ENCODE data around the gene CATSPER4. TPM values are rescaled to one million over a fixed set of nuclear protein-coding genes. Genes with fewer than 3 reads are reported as not detected.
A peak's percentile ranks its signal among the peaks of the same experiment; 100 is the strongest.

Gene CATSPER4
- total and polyA plus RNA-seq, 2 of the 13 experiments (the other 11 are each of a cell fraction or from before 2014, with no cell fraction given) = not detected

DNA sequence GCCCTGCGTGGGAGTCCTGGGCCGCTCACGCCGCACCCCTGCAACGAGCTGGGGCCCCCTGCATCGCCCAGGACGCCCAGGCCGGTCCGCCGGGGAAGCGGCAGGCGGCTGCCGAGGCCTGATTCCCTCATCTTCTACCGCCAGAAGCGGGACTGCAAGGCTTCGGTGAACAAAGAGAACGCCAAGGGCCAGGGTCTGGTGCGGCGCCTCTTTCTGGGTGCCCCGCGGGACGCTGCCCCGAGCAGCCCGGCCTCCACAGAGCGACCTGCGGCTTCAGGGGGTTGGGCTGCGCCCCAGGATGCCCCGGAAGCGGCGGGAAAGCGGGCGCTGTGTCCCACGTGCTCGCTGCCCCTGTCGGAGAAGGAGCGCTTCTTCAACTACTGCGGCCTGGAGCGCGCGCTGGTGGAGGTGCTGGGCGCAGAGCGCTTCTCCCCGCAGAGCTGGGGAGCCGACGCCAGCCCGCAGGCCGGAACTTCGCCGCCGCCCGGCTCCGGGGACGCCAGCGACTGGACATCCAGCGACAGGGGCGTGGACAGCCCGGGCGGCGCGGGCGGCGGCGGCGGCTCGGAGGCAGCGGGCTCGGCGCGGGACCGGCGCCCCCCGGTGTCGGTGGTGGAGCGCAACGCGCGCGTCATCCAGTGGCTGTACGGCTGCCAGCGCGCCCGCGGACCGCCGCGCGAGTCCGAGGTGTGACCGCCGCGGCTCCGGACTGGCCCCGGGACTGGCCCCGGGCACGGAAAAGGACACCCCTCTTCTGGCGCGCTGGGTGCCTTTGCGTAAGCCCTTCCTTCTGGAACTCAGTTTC lies 28.8 kb upstream of the CATSPER4 start (continued):
- TF ChIP-seq MTF1 (CRISPR knock-in tag; IDR thresholded peaks at IDR 0.05) = no peak
- 0 out of 2 replicates have a peak, but pooled peaks have one; percentile 18 for TF ChIP-seq THAP11 (CRISPR knock-in tag; IDR thresholded peaks at IDR 0.05)
- TF ChIP-seq, protein P1, sequence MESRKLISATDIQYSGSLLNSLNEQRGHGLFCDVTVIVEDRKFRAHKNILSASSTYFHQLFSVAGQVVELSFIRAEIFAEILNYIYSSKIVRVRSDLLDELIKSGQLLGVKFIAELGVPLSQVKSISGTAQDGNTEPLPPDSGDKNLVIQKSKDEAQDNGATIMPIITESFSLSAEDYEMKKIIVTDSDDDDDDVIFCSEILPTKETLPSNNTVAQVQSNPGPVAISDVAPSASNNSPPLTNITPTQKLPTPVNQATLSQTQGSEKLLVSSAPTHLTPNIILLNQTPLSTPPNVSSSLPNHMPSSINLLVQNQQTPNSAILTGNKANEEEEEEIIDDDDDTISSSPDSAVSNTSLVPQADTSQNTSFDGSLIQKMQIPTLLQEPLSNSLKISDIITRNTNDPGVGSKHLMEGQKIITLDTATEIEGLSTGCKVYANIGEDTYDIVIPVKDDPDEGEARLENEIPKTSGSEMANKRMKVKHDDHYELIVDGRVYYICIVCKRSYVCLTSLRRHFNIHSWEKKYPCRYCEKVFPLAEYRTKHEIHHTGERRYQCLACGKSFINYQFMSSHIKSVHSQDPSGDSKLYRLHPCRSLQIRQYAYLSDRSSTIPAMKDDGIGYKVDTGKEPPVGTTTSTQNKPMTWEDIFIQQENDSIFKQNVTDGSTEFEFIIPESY (CRISPR knock-in tag; IDR thresholded peaks at IDR 0.05) = peak; percentile 71
- TF ChIP-seq, protein P2, sequence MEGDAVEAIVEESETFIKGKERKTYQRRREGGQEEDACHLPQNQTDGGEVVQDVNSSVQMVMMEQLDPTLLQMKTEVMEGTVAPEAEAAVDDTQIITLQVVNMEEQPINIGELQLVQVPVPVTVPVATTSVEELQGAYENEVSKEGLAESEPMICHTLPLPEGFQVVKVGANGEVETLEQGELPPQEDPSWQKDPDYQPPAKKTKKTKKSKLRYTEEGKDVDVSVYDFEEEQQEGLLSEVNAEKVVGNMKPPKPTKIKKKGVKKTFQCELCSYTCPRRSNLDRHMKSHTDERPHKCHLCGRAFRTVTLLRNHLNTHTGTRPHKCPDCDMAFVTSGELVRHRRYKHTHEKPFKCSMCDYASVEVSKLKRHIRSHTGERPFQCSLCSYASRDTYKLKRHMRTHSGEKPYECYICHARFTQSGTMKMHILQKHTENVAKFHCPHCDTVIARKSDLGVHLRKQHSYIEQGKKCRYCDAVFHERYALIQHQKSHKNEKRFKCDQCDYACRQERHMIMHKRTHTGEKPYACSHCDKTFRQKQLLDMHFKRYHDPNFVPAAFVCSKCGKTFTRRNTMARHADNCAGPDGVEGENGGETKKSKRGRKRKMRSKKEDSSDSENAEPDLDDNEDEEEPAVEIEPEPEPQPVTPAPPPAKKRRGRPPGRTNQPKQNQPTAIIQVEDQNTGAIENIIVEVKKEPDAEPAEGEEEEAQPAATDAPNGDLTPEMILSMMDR (CRISPR knock-in tag; IDR thresholded peaks at IDR 0.05) = peak; percentile 43; the same call in 1 of the 2 replicates
- peak; percentile 52; the same call in 1 of the 2 replicates for TF ChIP-seq MYC (CRISPR knock-in tag; IDR thresholded peaks at IDR 0.05; ENCODE audit: borderline replicate concordance)
- peak; percentile 59; the same call in 1 of the 2 replicates for TF ChIP-seq ZBTB38 (CRISPR knock-in tag; IDR thresholded peaks at IDR 0.05)
- peak; percentile 81 for TF ChIP-seq GABPB1 (CRISPR knock-in tag; IDR thresholded peaks at IDR 0.05)
- 0 out of 2 replicates have a peak, but pooled peaks have one; percentile 28 for TF ChIP-seq NKX3-1 (CRISPR knock-in tag; IDR thresholded peaks at IDR 0.05)
- TF ChIP-seq HOXA3 (CRISPR knock-in tag; IDR thresholded peaks at IDR 0.05) = peak; percentile 55
- TF ChIP-seq ZIK1 (CRISPR knock-in tag; IDR thresholded peaks at IDR 0.05; ENCODE audit: borderline replicate concordance, low read depth) = peak; percentile 23; the same call in 1 of the 2 replicates
- TF ChIP-seq KLF12 (CRISPR knock-in tag; IDR thresholded peaks at IDR 0.05; ENCODE audit: borderline replicate concordance) = no peak
- TF ChIP-seq MTA3 (CRISPR knock-in tag; IDR thresholded peaks at IDR 0.05) = no peak
- 0 out of 2 replicates have a peak, but pooled peaks have one; percentile 73 for TF ChIP-seq ARHGAP35 (CRISPR knock-in tag; IDR thresholded peaks at IDR 0.05; ENCODE audit: borderline replicate concordance)
- TF ChIP-seq, protein P3, sequence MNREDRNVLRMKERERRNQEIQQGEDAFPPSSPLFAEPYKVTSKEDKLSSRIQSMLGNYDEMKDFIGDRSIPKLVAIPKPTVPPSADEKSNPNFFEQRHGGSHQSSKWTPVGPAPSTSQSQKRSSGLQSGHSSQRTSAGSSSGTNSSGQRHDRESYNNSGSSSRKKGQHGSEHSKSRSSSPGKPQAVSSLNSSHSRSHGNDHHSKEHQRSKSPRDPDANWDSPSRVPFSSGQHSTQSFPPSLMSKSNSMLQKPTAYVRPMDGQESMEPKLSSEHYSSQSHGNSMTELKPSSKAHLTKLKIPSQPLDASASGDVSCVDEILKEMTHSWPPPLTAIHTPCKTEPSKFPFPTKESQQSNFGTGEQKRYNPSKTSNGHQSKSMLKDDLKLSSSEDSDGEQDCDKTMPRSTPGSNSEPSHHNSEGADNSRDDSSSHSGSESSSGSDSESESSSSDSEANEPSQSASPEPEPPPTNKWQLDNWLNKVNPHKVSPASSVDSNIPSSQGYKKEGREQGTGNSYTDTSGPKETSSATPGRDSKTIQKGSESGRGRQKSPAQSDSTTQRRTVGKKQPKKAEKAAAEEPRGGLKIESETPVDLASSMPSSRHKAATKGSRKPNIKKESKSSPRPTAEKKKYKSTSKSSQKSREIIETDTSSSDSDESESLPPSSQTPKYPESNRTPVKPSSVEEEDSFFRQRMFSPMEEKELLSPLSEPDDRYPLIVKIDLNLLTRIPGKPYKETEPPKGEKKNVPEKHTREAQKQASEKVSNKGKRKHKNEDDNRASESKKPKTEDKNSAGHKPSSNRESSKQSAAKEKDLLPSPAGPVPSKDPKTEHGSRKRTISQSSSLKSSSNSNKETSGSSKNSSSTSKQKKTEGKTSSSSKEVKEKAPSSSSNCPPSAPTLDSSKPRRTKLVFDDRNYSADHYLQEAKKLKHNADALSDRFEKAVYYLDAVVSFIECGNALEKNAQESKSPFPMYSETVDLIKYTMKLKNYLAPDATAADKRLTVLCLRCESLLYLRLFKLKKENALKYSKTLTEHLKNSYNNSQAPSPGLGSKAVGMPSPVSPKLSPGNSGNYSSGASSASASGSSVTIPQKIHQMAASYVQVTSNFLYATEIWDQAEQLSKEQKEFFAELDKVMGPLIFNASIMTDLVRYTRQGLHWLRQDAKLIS (CRISPR knock-in tag; IDR thresholded peaks at IDR 0.05) = no peak
- TF ChIP-seq ZNF441 (CRISPR knock-in tag; IDR thresholded peaks at IDR 0.05; ENCODE audit: borderline replicate concordance) = peak; percentile 70
- peak; percentile 72; the same call in 1 of the 2 replicates for TF ChIP-seq RNF2 (conservative IDR thresholded peaks at IDR 0.05; ENCODE audit: low read depth)
- TF ChIP-seq, protein P4, sequence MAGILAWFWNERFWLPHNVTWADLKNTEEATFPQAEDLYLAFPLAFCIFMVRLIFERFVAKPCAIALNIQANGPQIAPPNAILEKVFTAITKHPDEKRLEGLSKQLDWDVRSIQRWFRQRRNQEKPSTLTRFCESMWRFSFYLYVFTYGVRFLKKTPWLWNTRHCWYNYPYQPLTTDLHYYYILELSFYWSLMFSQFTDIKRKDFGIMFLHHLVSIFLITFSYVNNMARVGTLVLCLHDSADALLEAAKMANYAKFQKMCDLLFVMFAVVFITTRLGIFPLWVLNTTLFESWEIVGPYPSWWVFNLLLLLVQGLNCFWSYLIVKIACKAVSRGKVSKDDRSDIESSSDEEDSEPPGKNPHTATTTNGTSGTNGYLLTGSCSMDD (CRISPR knock-in tag; IDR thresholded peaks at IDR 0.05) = no peak
- peak; percentile 65 for TF ChIP-seq SALL1 (CRISPR knock-in tag; IDR thresholded peaks at IDR 0.05)
- TF ChIP-seq SKI (IDR thresholded peaks at IDR 0.05; ENCODE audit: partially characterized antibody) = peak; percentile 23
- 0 out of 2 replicates have a peak, but pooled peaks have one; percentile 48 for TF ChIP-seq ZNF430 (CRISPR knock-in tag; IDR thresholded peaks at IDR 0.05)
- TF ChIP-seq KDM2A (CRISPR knock-in tag; IDR thresholded peaks at IDR 0.05; ENCODE audit: borderline replicate concordance, low read depth) = peak; percentile 59; the same call in 1 of the 2 replicates
